ENCODE measurements around the gene SYNE4.

The SYNE4 gene

DNA sequence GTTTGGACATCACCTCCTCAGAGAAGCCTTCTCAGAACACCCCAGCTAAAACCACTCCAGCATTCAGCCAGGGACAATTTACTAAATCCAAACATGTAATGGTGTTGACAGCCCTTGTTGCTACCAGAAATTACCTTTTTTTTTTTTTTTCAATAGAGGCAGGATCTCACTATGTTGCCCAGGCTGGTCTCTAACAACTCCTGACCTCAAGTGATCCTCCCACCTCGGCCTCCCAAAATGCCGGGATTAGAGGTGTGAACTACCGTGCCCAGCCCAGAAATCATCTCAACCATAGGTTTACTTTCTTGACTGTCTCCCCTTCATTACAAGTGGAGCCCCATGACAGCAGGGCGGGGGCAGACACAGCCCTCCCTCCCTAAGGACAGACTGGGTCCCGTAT, 14.8 kb upstream of the SYNE4 start:
- DNase-seq: no peak

DNA sequence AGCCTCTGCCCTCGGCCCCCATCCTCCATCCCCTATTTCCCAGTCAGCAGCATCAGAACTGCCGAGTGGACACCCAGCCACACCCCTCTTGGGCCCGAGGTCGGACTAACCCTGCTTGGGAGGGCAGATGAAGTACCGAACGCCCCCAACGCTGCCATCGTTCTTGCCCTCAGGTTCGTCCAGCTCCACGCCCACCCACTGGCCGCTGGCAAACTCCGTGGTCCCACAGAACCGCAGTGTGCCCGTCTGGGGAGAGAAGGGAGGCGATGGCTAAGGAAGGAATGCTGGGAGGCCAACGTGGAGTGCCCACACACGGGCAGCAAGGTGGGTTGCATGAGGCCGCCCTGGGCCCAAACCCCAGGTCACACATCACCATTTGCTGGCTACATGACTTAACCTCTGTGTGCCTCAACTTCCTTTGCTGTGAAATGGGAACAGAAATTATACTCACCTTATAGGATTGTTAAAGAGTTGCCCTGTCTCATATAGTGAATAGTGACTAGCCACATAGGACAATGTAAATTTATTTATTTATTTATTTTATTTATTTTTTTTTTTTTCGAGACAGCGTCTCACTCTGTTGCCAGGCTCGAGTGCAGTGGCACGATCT, 10.6 kb upstream of the SYNE4 start:
- no peak for DNase-seq

DNA sequence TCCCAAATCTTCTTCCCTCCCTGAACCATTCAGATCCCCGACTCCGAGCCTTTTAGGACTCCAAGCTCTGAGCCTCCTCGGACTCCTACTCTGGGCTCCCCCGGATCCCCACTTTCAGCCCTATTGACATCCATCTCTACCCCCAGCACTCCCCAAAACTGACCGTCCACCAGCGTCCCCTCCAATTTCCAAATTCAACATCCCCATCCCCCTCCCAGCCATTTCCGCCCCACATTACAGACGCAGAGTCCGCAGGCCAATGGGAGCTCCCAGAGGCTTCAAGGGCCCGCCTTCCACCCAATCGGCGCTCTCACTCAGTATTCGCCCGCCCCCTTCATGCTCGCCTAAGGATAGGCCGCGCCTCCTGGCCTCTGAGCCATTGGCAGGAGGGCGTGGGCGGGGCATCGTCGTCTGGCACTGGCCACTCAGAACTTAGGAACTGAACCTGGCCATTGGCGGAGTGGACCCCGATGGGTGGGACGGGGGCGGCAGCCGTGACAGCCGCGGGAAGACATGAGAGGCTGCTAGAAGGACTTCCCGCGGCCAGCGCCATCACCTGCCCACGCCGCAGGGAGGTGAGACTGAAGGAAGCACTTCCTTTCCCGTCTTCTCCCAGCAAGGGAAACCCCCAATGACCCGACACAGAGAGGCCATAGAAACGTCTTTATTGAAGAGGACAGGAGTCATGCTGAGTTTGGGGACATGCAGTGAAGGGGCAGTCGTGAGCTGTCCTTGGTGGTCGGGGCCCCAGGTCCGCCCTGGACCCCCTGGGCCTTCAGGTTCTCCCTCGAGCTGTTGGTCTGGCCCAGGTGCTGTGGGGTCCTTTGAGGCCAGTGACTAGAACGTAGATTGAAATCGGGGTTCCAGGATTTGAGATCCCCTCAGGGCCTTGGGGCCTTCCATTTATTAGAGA, 5.7 kb upstream of the SYNE4 start, which contains the start of gene ALKBH6:
TSS of gene ALKBH6 (minus strand) at position 202 of the 913 bp plus-strand sequence. CDS start 816 bp downstream, outside the sequence.
- peak; percentile 100 for DNase-seq

DNA sequence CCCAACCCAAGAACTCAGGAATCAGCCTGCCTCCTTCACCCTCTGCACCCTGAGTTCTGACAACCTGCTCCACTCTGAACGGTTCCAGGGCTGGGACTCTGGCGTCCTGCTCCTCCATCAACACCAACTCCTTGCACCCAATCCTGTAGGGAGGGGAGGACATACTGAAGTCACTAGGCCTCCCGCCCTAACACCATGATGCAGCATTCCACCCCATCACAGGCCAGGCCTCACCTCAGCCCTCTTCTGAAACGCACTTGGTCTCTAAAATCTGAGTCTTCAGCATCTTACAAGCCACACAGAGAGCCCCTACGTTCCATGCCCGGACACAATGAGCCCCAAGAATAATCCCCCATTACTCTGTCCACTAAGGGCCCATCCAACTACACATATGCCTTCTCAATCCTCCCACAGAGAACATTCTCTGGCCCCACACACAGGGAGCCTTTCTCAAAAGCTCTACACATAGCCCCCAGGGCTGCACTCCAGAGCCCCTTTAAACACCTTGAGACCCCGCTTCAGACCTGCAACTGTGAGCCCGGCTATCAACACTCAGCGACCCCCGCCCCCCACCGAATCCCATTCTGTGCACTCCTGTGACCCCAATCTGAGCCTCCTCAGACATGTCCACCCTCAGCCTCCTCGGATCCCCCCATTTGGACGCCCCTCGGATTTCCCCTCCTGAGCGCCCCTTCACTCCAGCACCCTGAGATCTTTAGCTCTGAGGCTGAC, 4.8 kb upstream of the SYNE4 start:
- no peak for DNase-seq

DNA sequence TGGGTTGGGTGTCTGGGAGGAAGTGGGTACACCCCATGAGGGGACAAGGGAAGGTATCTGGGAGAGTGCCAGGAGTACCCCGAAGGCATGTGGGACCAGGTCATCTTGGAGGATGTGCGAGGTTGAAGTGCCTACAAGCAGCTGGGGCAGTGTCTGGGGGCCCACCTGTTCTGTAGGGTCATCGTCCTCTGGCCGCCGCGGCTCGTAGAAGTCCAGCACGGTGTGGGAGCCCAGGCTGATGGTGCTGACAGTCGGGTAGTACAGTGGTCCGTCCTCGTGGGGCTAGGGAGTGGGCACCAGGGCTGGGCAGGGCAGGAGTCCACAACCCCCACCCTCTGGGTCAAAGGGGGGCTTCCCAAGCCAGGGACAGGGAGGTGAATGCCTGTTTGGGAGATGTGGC, 1.8 kb upstream of the SYNE4 start:
- DNase-seq: no peak

DNA sequence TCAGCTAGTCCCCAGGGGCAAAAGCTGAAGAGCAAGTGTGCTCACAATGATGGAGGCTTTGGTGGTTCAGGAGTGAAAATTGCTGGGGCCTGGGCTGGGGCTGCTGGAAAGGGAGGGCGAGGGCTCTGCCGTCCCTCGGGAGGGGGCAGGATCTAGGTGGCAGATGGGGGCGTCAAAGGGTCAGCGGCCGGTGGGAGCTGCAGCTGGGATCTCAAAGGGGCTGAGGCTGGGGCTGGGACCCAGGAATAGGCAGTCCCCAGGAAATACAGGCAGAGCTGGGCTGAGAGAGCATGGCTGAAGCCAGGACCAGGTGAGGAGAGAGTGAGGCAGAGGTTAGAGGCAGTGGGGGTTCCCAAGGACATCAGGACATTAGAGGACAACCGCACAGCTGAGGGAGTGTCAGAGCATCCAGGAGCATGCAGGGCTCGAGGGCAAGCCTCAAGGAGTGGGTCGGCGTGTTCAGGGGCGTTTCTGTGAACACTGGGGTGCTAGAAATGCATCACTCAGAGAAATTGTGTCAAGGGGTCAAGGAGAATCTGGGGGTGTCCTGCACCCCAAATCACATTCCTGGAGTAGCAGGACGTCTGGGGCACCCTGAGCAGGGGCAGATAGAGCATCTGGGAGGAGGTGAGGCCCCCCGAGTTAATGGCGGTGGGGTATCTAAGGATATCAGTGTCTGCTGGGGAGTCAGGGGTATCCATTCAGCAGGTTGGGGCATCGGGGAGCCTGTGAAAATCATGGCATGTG, 1.2 kb upstream of the SYNE4 start:
- no peak for DNase-seq

DNA sequence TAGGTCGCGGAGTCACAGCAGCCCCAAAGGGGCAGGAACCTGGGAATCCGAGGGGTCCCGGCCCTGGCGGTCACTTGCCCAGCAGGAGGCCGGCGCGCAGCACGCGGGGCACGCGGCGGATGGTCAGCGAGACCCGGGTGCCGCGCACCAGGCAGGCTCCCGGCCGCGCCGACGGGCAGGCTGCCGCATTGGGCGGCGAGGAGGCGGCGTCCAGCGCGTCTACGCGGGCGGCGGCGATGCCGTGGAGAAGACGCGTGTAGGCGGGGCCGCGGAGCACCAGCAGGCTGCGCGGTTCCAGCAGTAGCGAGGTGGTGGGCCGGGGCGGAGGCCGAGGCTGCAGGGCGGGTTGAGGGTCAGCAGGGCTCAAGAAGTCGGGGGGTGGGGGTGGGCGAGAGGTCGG, 607 bp upstream of the SYNE4 start:
- DNase-seq: peak; percentile 63

DNA sequence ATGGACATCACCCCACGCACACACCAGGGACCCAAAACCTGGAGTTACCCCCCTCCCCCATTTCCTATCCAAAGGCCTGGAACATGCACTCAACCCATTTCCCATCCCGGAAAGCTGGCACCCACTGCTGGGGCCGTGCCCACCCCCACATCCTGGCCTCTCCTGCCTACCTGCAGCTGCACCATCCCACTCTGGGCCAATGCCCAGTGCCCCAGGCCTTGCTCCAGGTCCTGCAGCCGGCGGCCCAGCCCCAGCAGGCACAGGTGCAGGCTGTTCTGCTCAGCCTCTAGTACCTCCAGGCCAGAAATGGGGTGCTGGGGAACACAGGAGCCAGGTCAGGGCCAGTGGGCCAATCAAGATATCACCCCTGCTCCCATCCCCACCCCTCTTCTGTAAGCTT, 1.7 kb downstream of the SYNE4 start:
- no peak for DNase-seq

DNA sequence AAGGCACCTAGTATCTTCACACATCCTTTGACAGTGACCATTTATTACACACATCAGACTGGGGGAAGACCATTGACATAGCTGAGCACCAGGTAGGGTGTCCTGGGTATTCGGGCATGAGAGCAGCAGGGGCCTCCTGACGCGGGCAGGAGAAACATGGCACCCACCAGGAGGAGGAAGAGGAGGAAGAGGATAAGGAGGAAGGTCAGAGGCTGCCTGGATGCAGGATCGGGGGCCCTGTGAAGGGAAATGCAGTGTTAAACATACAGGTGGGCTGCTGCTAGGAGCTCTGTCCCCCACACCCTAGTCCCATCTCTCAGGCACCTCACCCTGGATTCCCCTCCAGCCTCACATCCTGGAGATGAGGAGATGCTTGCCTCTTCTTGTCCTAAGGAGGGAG, 5.3 kb downstream of the SYNE4 start:
- DNase-seq: no peak

DNA sequence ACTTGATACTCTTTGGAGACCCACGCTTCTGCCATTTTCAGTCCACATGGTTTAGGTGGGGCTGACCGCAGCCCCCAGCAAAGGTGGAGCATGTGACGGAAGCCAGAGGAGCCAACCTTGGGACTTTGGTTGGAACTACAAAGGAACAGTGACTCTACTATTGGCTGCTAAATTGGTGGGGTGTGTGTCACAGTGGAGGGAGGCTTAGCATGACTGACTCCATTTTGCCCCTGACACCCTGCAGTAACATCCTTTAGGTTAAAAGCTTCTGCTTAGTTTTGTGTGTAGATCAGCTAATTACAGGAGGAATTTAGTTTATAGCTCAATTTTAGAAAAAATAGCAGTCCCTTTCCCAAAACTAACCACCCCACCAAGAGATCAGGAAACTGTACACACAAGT, 7.0 kb downstream of the SYNE4 start:
- no peak for DNase-seq

DNA sequence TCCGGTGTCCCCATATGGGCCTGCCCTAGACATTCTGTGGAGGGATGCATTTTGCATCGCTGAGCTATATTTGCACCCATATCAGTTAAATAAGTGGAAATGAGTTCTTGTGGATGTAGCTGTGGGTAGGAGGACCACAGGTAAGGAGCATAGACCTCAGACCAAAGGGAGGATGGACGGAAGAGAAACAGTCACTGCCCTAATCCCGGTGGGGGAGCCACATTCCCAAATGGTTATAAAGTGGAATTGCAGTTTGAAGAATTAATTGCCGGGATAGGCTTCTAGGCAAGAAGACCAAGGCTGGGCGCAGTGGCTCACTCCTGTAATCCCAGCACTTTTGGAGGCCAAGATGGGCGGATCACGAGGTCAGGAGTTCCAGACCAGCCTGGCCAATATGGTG, 11.8 kb downstream of the SYNE4 start:
- DNase-seq: no peak

DNA sequence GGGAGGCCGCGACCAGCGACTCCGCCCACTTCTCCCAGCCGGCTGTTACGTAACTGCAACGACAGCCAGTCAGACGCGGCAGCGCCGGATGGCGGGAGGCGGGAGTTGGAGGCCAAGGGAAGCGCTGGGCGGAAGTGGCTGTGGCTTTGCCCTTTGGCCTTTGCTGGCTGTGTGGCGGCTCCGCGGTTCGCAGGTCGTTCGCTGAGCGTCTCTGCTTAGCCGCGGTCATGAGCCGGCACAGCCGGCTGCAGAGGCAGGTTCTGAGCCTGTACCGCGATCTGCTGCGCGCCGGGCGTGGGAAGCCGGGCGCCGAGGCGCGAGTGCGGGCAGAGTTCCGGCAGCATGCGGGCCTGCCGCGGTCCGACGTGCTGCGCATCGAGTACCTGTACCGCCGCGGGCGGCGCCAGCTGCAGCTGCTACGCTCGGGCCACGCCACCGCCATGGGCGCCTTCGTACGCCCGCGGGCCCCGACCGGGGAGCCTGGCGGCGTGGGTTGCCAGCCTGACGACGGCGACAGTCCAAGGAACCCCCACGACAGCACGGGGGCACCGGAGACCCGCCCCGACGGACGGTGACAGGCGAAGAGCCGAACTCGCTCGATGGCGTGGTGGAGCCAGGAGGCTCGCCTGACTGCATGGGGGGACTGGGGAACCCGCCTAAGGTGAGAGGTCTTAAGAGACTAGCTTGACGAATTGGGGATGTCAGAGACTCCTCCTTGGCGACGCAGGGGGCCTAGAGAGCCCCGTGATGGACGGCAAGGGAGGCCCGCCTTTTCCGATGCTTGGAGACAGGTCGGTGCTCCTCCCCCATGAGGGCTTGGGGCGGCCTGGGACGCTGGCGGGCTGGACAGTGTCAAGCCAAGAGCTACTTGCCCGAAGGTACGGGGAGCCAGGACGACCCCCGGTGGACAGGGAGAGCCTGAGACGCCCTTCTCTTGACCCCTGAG, 13.3 kb downstream of the SYNE4 start, which contains the start of gene SDHAF1:
TSS of gene SDHAF1 (plus strand) at position 141 of the 946 bp plus-strand sequence. CDS start at position 228, 87 bp downstream.
- DNase-seq: peak; percentile 95

DNA sequence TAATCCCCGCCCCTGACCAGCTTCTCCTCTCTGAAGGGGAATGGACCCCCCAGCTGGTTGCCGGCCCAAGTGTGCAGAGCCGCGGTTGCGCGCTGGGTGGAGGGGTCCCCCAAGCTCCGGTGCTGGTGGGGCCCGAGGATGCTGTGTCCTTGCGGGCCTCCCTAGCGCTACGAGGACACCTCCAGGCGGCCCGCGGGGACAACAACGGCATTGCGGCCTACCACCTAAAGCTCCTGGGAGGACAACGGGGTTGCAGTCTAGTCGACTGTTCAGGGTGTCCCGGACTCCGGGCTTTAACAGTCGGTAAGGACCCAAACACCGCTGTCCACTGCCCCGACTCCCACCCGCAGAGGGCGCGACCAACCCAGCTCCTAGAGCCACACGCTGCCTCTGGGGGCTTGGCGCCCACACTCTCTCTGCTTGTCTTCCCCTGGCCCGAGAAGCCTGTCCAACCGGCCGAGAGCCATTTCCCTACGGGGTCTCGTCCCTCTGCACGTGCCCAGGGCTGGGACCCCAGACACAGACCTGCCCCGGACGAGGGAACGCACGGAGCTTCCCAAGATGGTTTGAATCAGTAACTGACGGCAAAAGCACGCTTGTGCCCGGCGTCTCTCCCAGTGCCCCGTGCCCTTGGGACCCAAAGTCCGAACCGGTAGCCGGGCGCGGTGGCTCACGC, 14.6 kb downstream of the SYNE4 start:
- DNase-seq: no peak

DNA sequence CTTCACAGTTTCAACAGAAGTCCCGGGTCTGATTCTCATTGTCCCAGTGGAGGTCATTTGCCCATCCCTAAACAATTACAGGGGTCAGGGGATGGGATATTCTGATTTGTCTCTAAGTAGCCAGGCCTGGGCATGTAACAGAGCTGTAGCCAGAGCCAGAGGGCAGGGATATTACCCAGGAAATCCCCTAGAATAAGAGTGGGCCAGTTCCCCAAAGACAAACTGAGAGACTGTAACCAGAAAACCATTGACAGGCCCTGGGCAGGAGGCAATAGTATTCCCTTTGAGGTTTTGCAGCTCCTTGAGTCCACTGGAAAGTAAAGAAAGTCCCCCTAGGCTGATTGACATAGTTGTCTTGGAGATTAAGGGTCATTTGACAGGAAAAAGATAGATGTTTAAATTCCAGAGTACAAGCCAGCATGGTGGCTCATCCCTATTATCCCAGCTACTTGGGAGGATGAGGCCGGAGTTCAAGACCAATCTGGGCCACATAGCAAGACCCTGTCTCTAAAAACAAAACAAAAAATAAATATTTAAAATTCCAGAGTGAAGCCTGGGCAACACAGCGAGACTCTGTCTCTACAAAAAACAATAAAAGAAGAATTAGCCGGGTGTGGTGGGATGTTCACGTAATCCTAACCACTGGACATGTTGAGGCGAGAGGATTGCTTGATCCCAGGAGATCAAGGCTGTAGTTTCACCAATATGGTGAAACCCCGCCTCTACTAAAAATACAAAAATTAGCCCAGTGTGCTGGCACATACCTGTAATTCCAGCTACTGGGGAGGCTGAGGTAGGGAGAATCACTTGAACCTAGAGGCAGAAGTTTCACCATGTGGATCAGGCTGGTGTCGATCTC, 15.5 kb downstream of the SYNE4 start:
- no peak for DNase-seq

DNA sequence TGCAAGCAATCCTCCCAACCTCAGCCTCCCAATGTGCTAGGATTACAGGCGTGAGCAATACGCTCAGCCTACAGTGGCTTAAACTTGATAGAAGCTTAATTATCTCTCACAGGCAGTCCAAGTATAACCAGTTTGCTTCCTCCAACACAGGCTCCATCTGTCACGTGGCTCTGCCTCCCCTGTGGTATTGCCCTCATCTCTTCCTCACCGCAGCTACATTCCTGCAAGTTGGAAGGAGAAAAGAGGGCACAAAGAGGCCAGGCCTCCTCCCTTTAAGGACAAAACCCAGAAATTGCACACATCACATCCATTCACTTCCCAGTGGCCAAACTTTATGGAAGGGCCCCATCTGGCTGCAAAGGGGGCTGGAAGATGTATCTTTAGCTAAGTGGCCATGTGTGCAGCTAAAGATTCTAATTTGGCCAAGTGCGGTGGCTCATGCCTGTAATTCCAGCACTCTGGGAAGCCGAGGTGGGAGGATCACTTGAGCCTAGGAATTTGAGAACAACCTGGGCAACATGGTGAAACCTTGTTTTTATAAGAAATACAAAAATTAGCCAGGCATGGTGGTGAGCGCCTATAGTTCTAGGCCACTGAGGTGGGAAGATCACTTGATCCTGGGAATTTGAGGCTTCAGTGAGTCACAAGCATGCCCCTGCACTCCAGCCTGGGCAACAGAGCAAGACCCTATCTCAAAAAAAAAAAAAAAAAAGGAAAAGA, 16.7 kb downstream of the SYNE4 start:
- DNase-seq: no peak

DNA sequence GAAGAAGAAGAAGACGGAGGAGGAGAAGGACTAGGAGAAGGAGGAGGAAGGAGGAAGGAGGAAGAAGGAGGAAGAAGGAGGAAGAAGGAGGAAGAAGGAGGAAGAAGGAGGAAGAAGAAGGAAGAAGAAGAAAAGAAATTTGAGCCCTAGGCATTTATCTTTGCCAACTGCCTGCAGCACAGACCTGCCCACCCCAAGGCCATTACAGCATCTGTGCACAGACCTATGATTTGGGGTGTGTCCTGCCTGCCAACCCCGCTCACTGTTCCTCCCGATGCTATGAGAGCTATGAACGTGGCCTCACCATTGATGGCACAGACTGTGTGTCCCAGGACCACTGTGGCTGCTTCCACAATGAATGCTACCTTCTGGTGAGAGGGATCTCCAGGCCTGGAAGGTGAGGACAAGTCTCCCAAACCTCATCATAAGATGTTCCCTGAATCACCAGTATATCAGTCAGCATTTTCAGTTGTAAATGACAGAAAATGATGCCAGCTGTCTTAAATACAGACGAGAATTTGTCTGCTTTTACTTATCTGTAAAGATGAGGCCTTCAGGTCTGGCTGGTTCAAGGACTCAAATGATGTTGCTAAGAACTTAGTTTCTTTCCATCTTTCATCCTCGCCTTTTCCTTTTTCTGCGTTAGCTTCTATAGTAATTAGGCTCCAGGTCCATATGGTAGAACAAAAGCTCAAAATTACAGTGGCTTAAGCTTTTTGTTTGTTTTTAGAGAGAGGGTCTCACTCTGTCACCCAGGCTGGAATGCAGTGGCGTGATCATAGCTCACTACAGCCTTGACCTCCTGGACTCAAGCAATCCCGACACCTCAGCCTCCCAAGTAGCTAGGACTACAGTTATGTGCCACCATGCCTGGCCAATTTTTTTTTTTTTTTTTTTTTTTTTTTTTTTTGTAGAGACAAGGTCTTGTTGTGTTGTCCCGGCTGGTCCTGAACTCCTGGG, 17.6 kb downstream of the SYNE4 start:
- DNase-seq: no peak

DNA sequence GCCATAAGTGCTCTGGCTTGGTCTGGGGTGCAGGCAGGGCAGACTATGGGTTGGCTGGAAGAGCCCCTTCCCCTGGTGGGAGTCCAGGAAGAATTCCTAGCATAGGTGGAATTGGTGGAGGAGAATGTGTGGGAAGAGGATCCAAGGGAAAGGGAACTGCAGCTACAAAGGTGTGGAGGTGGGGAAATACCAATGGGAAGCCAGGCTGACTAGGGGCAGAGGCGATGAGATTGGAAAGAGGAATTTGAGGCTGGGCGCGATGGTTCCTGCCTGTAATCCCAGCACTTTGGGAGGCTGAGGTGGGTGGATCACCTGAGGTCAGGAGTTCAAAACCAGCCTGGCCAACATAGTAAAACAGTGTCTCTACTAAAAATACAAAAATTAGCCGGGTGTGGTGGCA, 18.5 kb downstream of the SYNE4 start:
- DNase-seq: no peak

DNA sequence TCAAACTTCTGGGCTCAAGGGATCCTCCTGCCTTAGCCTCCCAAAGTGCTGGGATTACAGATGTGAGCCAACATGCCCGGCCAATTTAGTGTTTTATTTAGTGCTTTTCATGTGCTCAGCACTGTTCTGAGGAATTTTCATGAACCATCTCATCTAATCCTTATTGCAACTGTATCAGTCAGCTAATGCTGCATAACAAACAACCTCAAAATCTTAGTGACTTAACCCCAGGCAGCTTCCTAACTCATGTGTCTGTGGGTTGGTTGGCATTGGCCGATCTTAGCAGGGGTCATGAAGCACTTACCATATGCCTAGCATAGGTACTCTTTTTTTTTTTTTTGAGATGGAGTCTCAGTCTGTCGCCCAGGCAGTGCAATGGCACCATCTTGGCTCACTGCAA, 19.8 kb downstream of the SYNE4 start:
- no peak for DNase-seq
